GM21717 (cell line): ENCODE measurements around the gene SYT15B.
"Not testable (repeated sequence)": the region's sequence is repeated elsewhere in the genome, so short reads cannot be mapped to it uniquely, and the experiment has no call there.

Experiments
- ATAC-seq: cut with Tn5 transposase; IDR thresholded peaks from one replicate; pipeline ENCODE4 v1.9.1; 2021; ENCODE audit warnings: mild to moderate bottlenecking, moderate library complexity; ENCODE audit not compliant: unreplicated experiment

The SYT15B gene

GRCh38 chr10:47730911-47731310 is 32.5 kb downstream of the SYT15B start:
- ATAC-seq = not testable (repeated sequence)

GRCh38 chr10:47725740-47726139 is 37.7 kb downstream of the SYT15B start:
- not testable (repeated sequence) for ATAC-seq

- not testable (repeated sequence) for ATAC-seq
Observed at GRCh38 chr10:47725047-47725446, 38.3 kb downstream of the SYT15B start.

- ATAC-seq = not testable (repeated sequence)
Observed at GRCh38 chr10:47724119-47724518, 39.3 kb downstream of the SYT15B start.

GRCh38 chr10:47723362-47723761 is 40.0 kb downstream of the SYT15B start:
- not testable (repeated sequence) for ATAC-seq

GRCh38 chr10:47717011-47717769 is 46.2 kb downstream of the SYT15B start:
- ATAC-seq = not testable (repeated sequence)
